ENCODE measurements around the gene ALDH16A1.
"Not testable (repeated sequence)": the region's sequence is repeated elsewhere in the genome, so short reads cannot be mapped to it uniquely, and the experiment has no call there.

ALDH16A1 gene

DNA sequence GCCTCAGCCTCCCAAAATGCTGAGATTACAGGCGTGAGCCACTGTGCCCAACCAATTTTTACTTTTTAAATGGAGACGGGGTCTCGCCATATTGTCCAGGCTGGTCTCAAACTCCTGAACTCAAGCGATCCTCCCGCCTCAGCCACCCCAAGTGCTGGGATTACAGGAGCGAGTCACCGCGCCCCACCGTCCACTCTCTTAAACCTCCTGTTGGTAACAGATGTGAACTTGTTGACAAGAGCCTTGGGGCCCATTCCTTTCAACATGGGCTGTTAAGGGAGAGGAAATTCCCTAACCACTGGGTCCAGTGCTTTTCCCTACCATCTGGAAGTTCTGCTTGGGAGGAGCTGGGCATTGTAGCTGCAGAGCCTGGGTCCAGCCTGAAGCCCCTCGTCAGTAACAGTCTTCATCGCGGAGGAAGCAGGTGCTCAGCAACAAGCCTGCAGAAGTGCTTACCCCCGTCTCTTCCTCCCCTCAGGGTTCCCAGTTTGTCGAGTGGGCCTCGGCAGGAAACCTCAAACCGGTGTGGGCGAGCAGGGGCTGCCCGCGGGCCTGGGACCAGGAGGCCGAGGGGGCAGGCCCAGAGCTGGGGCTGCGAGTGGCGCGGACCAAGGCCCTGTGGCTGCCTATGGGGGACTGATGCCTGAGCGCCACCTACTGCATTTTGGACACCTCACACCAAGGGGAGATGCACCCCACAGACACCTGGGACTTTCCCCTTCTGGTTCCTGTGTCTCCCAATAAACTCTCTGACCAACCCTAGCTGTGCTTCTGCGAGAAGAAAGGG is 17.0 kb downstream of the ALDH16A1 start:
- WGBS, result 96% methylated on average over 25 of the region's 25 CpGs
- Histone ChIP-seq H3K27me3 (ENCODE audit: insufficient read depth, low read length) (peaks cover 5% of the 10 kb centered on the region; the same call in 1 of the 2 replicates), H3K4me1 (ENCODE audit: insufficient read depth, low read length) (no peaks in the 10 kb centered on the region), H3K9me3 (ENCODE audit: insufficient read depth, low read depth, low read length) (no peaks in the 10 kb centered on the region), H3K27ac (ENCODE audit: low read depth, low read length) (no peak overlapping the region), H3K4me3 (ENCODE audit: low read length) (no peak overlapping the region), H3K36me3 (ENCODE audit: insufficient read depth, low read length) (peaks cover 15% of the 10 kb centered on the region), H3K9ac (ENCODE audit: low read depth, low read length) (no peak overlapping the region)

DNA sequence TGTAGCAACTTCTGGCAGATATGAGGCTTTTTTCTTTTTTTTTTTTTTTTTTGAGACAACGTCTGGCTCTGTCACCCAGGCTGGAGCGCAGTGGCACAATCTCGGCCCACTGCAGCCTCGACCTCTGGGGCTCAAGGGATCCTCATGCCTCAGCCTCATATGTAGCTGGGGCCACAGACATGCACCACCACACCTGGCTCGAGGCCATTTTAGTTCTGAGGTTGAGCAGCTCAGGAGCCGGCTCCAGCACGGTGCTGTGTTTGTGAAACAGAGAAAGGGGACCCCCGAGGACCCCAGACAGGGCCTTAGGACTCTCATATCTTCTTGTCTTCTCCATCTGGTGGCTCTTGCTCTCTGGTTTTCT is 17.6 kb downstream of the ALDH16A1 start:
- Histone ChIP-seq H3K4me1 (ENCODE audit: insufficient read depth, low read length) (no peaks in the 10 kb centered on the region), H3K9ac (ENCODE audit: low read depth, low read length) (no peak overlapping the region), H3K27me3 (ENCODE audit: insufficient read depth, low read length) (peaks cover 5% of the 10 kb centered on the region; the same call in 1 of the 2 replicates), H3K9me3 (ENCODE audit: insufficient read depth, low read depth, low read length) (no peaks in the 10 kb centered on the region), H3K27ac (ENCODE audit: low read depth, low read length) (no peak overlapping the region), H3K4me3 (ENCODE audit: low read length) (no peak overlapping the region), H3K36me3 (ENCODE audit: insufficient read depth, low read length) (peaks cover 11% of the 10 kb centered on the region)
- 95% methylated on average over 8 of the region's 8 CpGs for WGBS

DNA sequence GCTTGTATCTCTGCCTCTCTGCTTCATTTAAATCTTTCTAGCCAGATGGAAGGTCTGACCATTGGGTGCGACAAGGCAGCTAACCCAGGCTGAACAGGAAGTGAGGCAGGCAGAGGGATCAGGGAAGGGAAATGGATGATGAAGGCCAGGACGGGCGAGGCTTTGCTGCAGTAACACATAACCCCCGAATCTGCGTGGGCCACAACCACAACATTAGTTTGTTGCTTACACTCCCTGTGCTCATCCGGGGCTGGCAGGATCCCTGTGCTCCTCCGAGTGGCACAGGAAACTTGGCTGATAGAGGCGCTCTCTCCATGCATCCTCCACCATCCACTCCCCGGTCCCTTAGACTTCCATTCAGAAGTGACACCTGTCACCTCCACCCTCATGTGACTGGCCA is 19.9 kb downstream of the ALDH16A1 start:
- no peaks in the 10 kb centered on the region for H3K9me3 ChIP-seq (ENCODE audit: insufficient read depth, low read depth, low read length)
- H3K9ac ChIP-seq (ENCODE audit: low read depth, low read length), result no peak overlapping the region

DNA sequence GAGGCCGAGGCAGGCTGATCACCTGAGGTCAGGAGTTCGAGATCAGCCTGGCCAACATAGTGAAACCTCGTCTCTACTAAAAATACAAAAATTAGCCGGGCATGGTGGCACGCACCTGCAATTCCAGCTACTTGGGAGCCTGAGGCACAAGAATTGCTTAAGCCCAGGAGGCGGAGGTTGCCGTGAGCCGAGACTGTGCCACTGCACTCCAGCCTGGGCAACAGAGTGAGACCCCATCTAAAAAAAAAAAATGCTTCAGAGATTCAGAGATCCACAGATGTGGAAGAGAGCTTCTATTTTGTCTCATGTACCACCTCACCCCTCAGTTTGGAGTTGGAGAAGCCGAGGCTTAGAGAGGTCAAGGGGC is 20.5 kb downstream of the ALDH16A1 start:
- not testable (repeated sequence) for H3K4me1 ChIP-seq (ENCODE audit: insufficient read depth, low read length); H3K9ac ChIP-seq (ENCODE audit: low read depth, low read length)

More for the DNA sequence above, 19.9 kb downstream of the ALDH16A1 start:
- Histone ChIP-seq H3K27me3 (ENCODE audit: insufficient read depth, low read length) (peaks cover 5% of the 10 kb centered on the region; the same call in 1 of the 2 replicates), H3K27ac (ENCODE audit: low read depth, low read length) (no peak overlapping the region), H3K4me1 (ENCODE audit: insufficient read depth, low read length) (no peaks in the 10 kb centered on the region), H3K4me3 (ENCODE audit: low read length) (no peak overlapping the region), H3K36me3 (ENCODE audit: insufficient read depth, low read length) (peaks cover 7% of the 10 kb centered on the region; the same call in 1 of the 2 replicates)
- WGBS, result 89% methylated on average over 9 of the region's 9 CpGs

DNA sequence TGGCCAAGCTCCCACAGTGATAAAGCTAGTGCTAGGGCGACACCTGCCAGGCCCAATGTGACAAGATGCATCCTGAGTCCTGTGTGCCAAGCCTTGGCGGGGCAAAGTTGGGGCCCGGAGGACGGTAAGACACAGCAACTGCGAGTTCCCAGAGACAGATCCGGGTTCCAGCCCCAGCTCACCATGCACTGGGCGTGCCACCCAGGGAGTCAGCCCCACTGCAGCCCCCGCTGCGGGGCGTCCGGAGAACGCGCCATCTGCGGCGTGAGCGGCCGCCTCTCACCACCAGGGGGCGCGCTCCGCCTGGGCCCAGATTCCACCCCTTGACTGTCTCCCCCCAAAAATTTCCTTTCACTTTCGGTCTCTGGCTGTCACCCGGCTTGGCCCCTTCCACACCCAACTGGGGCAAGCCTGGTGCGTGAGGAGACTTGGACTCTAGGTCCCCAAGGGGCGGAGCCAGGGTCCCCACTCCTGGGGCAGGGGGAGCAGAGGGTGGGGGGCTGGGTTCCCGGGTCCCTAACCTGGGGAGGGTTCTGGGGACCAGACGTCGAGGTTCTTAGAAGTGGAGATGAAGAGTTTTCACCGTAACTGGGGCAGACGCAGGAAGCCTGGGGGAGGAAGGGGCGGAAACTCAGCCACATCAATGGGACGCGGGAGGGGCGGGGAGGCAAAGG is 21.0 kb downstream of the ALDH16A1 start, which contains the start of gene FLT3LG:
Gene FLT3LG (plus strand): TSS at position 348 of the 674 bp plus-strand sequence. CDS start 425 bp downstream, outside the sequence.
- peak within 1 kb of the TSS; percentile 44 for H3K4me3 ChIP-seq (ENCODE audit: low read length)
- H3K9me3 ChIP-seq (ENCODE audit: insufficient read depth, low read depth, low read length), result no peaks in the 10 kb centered on the region
- H3K27me3 ChIP-seq (ENCODE audit: insufficient read depth, low read length), result peaks cover 5% of the 10 kb centered on the region; the same call in 1 of the 2 replicates
- 16% methylated on average over 33 of the region's 33 CpGs for WGBS
- H3K9ac ChIP-seq (ENCODE audit: low read depth, low read length), result no peak within 1 kb of the TSS
- no peak within 1 kb of the TSS for H3K27ac ChIP-seq (ENCODE audit: low read depth, low read length)
- peaks cover 7% of the 10 kb centered on the region; the same call in 1 of the 2 replicates for H3K36me3 ChIP-seq (ENCODE audit: insufficient read depth, low read length)
- no peaks in the 10 kb centered on the region for H3K4me1 ChIP-seq (ENCODE audit: insufficient read depth, low read length)

More for the DNA sequence above, 20.5 kb downstream of the ALDH16A1 start:
- H3K27me3 ChIP-seq (ENCODE audit: insufficient read depth, low read length); H3K9me3 ChIP-seq (ENCODE audit: insufficient read depth, low read depth, low read length); H3K4me3 ChIP-seq (ENCODE audit: low read length); H3K36me3 ChIP-seq (ENCODE audit: insufficient read depth, low read length); H3K27ac ChIP-seq (ENCODE audit: low read depth, low read length): not testable (repeated sequence)
- 90% methylated on average over 9 of the region's 9 CpGs for WGBS

DNA sequence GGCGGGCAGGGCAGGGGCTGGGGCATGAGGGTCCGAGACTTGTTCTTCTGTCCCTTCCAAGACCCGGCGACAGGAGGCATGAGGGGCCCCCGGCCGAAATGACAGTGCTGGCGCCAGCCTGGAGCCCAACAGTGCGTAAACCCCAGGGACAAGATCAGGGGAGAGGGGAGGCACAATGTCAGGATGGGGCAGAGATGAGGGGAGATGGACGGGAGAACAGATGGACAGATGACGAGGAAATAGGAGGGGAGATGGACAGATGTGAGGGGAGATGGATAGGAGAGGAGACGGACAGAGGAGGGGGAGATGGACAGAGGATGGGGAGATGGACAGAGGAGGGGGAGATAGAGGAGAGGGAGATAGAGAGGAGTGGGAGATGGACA is 21.5 kb downstream of the ALDH16A1 start:
- 40% methylated on average over 11 of the region's 11 CpGs for WGBS
- Histone ChIP-seq H3K27ac (ENCODE audit: low read depth, low read length) (no peak overlapping the region), H3K36me3 (ENCODE audit: insufficient read depth, low read length) (peaks cover 7% of the 10 kb centered on the region; the same call in 1 of the 2 replicates), H3K4me3 (ENCODE audit: low read length) (no peak overlapping the region; the same call in 1 of the 2 replicates), H3K4me1 (ENCODE audit: insufficient read depth, low read length) (no peaks in the 10 kb centered on the region), H3K27me3 (ENCODE audit: insufficient read depth, low read length) (peaks cover 5% of the 10 kb centered on the region; the same call in 1 of the 2 replicates), H3K9me3 (ENCODE audit: insufficient read depth, low read depth, low read length) (no peaks in the 10 kb centered on the region), H3K9ac (ENCODE audit: low read depth, low read length) (no peak overlapping the region)

DNA sequence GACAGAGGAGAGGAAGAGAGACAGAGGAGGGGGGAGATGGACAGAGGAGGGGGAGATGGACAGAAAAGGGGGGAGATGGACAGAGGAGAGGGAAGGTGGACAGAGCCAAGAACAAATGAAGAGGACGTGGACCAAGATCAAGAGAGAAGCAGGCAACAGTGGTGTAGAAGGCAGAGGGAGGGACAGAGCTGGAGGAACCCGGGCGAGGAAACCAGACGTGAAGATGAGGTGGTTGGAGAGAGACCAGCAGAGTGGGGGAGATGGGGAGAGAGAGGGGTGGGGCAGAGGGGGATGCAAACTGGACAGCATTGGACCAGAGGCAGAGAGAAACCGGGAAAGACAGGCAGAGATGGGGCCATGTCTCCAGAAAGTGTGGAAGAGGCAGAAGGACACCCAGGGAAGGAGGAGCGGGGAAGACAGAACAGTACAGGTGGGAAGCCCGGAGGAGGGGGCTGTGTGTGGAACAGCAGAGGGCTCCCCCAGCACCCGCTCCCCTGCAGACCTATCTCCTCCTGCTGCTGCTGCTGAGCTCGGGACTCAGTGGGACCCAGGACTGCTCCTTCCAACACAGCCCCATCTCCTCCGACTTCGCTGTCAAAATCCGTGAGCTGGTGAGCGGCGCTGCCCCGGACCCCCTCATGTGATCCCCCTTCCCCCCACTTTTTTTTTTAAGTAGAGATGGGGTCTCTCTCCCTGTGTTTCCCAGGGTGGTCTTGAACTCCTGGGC is 22.3 kb downstream of the ALDH16A1 start:
- WGBS, result 82% methylated on average over 14 of the region's 15 CpGs
- Histone ChIP-seq H3K4me3 (ENCODE audit: low read length) (no peak overlapping the region), H3K27ac (ENCODE audit: low read depth, low read length) (no peak overlapping the region)

DNA sequence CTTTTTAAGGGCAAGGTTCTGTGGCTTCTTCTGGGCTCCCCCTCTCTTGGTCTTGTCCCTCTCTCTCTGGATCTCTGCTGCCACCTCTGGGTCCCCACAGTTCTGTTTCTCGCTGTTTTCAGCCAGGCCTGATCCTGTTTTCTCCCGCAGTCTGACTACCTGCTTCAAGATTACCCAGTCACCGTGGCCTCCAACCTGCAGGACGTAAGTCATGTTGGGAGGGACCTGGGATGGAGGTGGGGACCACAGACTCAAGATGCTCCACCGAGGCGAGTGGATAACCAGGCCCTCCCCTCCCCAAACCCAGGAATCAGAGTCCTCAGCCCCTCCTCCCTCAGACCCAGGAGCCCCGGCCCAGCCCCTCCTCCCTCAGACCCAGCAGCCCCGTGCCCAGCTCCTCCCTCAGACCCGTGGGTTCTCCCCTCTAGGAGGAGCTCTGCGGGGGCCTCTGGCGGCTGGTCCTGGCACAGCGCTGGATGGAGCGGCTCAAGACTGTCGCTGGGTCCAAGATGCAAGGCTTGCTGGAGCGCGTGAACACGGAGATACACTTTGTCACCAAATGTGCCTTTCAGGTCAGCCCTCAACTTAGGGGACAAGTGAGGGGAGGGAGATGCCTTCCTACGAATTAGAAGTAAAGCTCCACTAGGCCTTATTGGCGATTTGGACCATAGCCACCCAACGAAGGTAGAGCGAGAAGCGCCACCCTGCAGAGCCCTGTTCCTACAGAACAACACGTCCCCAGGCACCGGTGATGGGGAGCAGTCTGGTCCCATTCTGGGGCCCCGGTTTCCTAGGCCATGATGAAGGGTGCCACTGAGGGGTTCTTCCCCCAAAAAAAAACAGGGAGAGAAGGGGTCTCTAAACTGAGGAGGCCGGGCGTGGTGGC is 23.2 kb downstream of the ALDH16A1 start:
- H3K4me1 ChIP-seq (ENCODE audit: insufficient read depth, low read length), result no peaks in the 10 kb centered on the region
- 33% methylated on average over 26 of the region's 27 CpGs for WGBS
- no peak overlapping the region for H3K27ac ChIP-seq (ENCODE audit: low read depth, low read length)
- H3K36me3 ChIP-seq (ENCODE audit: insufficient read depth, low read length), result 0 out of 2 replicates have a peak, but pooled peaks cover 2% of the 10 kb centered on the region
- peaks cover 5% of the 10 kb centered on the region; the same call in 1 of the 2 replicates for H3K27me3 ChIP-seq (ENCODE audit: insufficient read depth, low read length)
- H3K9me3 ChIP-seq (ENCODE audit: insufficient read depth, low read depth, low read length), result no peaks in the 10 kb centered on the region
- H3K4me3 ChIP-seq (ENCODE audit: low read length), result peak overlapping the region; percentile 30
- H3K9ac ChIP-seq (ENCODE audit: low read depth, low read length), result no peak overlapping the region

More for the DNA sequence above, 22.3 kb downstream of the ALDH16A1 start:
- no peaks in the 10 kb centered on the region for H3K4me1 ChIP-seq (ENCODE audit: insufficient read depth, low read length)
- H3K36me3 ChIP-seq (ENCODE audit: insufficient read depth, low read length), result 0 out of 2 replicates have a peak, but pooled peaks cover 3% of the 10 kb centered on the region
- no peaks in the 10 kb centered on the region for H3K9me3 ChIP-seq (ENCODE audit: insufficient read depth, low read depth, low read length)
- peaks cover 5% of the 10 kb centered on the region; the same call in 1 of the 2 replicates for H3K27me3 ChIP-seq (ENCODE audit: insufficient read depth, low read length)
- no peak overlapping the region for H3K9ac ChIP-seq (ENCODE audit: low read depth, low read length)

DNA sequence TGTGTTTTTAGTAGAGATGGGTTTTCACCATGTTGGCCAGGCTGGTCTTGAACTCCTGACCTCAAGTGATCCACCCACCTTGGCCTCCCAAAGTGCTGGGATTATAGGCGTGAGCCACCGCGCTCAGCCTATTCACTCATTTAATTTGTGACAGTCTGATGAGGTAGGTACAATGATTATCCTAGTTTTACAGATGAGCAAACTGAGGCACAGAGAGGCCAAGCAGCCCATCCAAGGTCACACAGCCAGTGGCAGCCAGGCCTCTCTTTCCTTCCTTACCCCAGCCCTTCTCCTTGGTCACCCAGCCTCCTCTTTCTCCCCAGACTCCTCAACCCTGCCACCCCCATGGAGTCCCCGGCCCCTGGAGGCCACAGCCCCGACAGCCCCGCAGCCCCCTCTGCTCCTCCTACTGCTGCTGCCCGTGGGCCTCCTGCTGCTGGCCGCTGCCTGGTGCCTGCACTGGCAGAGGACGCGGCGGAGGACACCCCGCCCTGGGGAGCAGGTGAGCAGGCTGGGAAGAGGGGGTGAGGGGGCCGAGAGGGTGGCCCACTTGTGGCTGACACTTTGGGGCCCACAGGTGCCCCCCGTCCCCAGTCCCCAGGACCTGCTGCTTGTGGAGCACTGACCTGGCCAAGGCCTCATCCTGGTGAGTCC is 27.1 kb downstream of the ALDH16A1 start:
- Histone ChIP-seq H3K9ac (ENCODE audit: low read depth, low read length) (no peak overlapping the region), H3K27ac (ENCODE audit: low read depth, low read length) (no peak overlapping the region), H3K4me1 (ENCODE audit: insufficient read depth, low read length) (no peaks in the 10 kb centered on the region), H3K9me3 (ENCODE audit: insufficient read depth, low read depth, low read length) (no peaks in the 10 kb centered on the region), H3K27me3 (ENCODE audit: insufficient read depth, low read length) (no peaks in the 10 kb centered on the region), H3K4me3 (ENCODE audit: low read length) (no peak overlapping the region), H3K36me3 (ENCODE audit: insufficient read depth, low read length) (no peaks in the 10 kb centered on the region)
- 90% methylated on average over 14 of the region's 14 CpGs for WGBS
